Body of pancreas (tissue), 4 donors: Measurements from ENCODE around the gene SSC5D.

ENCODE experiments used
- CTCF ChIP-seq, 7 experiments: fragments of 450-650 bp in 4 of 7; fragments of 200-600 bp in 3 of 7; sonication (generic) in 3 of 7; IDR thresholded peaks; one replicate each; pipeline ENCODE4 v1.5.1; 2016 to 2019; ENCODE audit warnings: antibody characterized with exemption in 7 of 7
- POLR2A ChIP-seq, 3 donors: fragments of 450-650 bp; IDR thresholded peaks; one replicate each; pipeline ENCODE4 v1.6.1; 2016; ENCODE audit warnings: antibody characterized with exemption in 3 of 3, mild to moderate bottlenecking in 2 of 3

- no peak for TF ChIP-seq CTCF (IDR thresholded peaks at IDR 0.05)
- peak; percentile 38 to 78 (median 70) for TF ChIP-seq POLR2A (IDR thresholded peaks at IDR 0.05)
These were observed 75.0 kb downstream of the SSC5D start for GRCh38 chr19:55563261-55563690.
